WTC11 (cell line): ENCODE data around the gene HBA2.

Source experiments
- ESRRA ChIP-seq: sonication (generic); formaldehyde crosslinking; IDR thresholded peaks from 2 replicates; pipeline ENCODE4 v1.8.1; 2022; ENCODE audit warnings: mild to moderate bottlenecking, missing genetic modification reagents, borderline replicate concordance
- FOXK1 ChIP-seq: sonication (generic); formaldehyde crosslinking; IDR thresholded peaks from 2 replicates; pipeline ENCODE4 v1.8.0; 2022; ENCODE audit warnings: mild to moderate bottlenecking, moderate library complexity, missing genetic modification reagents
- FOXP1 ChIP-seq: sonication (generic); formaldehyde crosslinking; IDR thresholded peaks from 2 replicates; pipeline ENCODE4 v1.8.0; 2022; ENCODE audit warnings: missing genetic modification reagents, mild to moderate bottlenecking, moderate library complexity, borderline replicate concordance
- GABPB1 ChIP-seq: sonication (generic); formaldehyde crosslinking; IDR thresholded peaks from 2 replicates; pipeline ENCODE4 v1.8.1; 2023; ENCODE audit warnings: mild to moderate bottlenecking, missing genetic modification reagents
- GTF2I ChIP-seq: fragments of 250-450 bp; sonication (Bioruptor Pico); conservative IDR thresholded peaks from 2 replicates; pipeline ENCODE4 v1.4.0; 2021; ENCODE audit warnings: mild to moderate bottlenecking
- IRF2 ChIP-seq: sonication (generic); formaldehyde crosslinking; IDR thresholded peaks from 2 replicates; pipeline ENCODE4 v1.8.0; 2022; ENCODE audit warnings: low read depth, missing genetic modification reagents, borderline replicate concordance
- MXD4 ChIP-seq: fragments of 250-450 bp; sonication (Bioruptor Pico); IDR thresholded peaks from 2 replicates; pipeline ENCODE4 v1.8.0; 2021; ENCODE audit warnings: mild to moderate bottlenecking, moderate library complexity, borderline replicate concordance
- NFE2L1 ChIP-seq: sonication (generic); formaldehyde crosslinking; IDR thresholded peaks from 2 replicates; pipeline ENCODE4 v1.8.1; 2023; ENCODE audit warnings: missing genetic modification reagents
- TCF7 ChIP-seq: sonication (generic); formaldehyde crosslinking; IDR thresholded peaks from 2 replicates; pipeline ENCODE4 v1.8.0; 2022; ENCODE audit warnings: mild to moderate bottlenecking, low read depth, missing genetic modification reagents, moderate library complexity
- TP53 ChIP-seq: sonication (generic); formaldehyde crosslinking; IDR thresholded peaks from 2 replicates; pipeline ENCODE4 v1.8.1; 2023; ENCODE audit warnings: mild to moderate bottlenecking, missing genetic modification reagents
- ZNF121 ChIP-seq: sonication (generic); formaldehyde crosslinking; IDR thresholded peaks from 2 replicates; pipeline ENCODE4 v1.8.0; 2023; ENCODE audit warnings: missing genetic modification reagents
- TF ChIP-seq, protein P1 (sequence below): fragments of 200-600 bp; IDR thresholded peaks from 2 replicates; pipeline ENCODE4 v1.8.0; 2022; ENCODE audit warnings: antibody characterized with exemption
- TF ChIP-seq, protein P2 (sequence below): sonication (generic); formaldehyde crosslinking; IDR thresholded peaks from 2 replicates; pipeline ENCODE4 v1.8.0; 2023; ENCODE audit warnings: missing genetic modification reagents

DNA sequence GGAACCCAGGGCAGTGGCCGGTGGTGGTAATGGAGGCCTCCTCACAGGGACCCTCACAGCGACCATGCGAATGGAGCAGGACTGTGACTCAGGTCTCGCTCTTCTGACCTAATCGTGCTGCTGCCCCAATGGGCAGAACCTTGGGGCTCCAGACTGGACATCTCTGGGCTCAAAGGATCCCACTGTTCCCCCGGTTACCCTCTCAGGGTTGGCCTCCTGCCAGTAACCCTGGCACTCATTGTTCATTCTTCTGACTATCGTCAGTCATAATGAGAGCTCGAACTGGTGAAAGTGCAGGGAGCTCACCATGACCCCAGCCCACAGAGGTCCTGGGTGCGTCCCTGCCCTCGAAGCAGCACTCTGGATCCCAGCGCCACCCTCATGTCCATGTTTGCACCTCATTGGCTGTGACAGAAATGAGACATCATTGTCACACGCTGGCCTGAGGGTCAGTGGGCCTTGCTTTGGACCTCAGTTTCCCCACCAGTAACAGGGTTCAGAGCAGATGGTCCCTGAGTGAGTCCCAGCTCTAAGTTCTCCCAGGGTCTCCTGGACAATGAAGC is 30.2 kb upstream of the HBA2 start:
- TF ChIP-seq FOXP1 = no peak
- TF ChIP-seq GABPB1 (CRISPR knock-in tag) = no peak
- TF ChIP-seq, protein P1, sequence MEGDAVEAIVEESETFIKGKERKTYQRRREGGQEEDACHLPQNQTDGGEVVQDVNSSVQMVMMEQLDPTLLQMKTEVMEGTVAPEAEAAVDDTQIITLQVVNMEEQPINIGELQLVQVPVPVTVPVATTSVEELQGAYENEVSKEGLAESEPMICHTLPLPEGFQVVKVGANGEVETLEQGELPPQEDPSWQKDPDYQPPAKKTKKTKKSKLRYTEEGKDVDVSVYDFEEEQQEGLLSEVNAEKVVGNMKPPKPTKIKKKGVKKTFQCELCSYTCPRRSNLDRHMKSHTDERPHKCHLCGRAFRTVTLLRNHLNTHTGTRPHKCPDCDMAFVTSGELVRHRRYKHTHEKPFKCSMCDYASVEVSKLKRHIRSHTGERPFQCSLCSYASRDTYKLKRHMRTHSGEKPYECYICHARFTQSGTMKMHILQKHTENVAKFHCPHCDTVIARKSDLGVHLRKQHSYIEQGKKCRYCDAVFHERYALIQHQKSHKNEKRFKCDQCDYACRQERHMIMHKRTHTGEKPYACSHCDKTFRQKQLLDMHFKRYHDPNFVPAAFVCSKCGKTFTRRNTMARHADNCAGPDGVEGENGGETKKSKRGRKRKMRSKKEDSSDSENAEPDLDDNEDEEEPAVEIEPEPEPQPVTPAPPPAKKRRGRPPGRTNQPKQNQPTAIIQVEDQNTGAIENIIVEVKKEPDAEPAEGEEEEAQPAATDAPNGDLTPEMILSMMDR = no peak
- TF ChIP-seq GTF2I (CRISPR knock-in tag) = no peak
- TF ChIP-seq ESRRA = no peak
- TF ChIP-seq NFE2L1 (CRISPR knock-in tag) = no peak
- no peak for TF ChIP-seq IRF2 (CRISPR knock-in tag)
- TF ChIP-seq, protein P2, sequence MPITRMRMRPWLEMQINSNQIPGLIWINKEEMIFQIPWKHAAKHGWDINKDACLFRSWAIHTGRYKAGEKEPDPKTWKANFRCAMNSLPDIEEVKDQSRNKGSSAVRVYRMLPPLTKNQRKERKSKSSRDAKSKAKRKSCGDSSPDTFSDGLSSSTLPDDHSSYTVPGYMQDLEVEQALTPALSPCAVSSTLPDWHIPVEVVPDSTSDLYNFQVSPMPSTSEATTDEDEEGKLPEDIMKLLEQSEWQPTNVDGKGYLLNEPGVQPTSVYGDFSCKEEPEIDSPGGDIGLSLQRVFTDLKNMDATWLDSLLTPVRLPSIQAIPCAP (CRISPR knock-in tag) = no peak
- TF ChIP-seq MXD4 (CRISPR knock-in tag) = no peak
- no peak for TF ChIP-seq TP53
- no peak for TF ChIP-seq FOXK1
- no peak for TF ChIP-seq TCF7 (CRISPR knock-in tag)
- TF ChIP-seq ZNF121 (CRISPR knock-in tag) = no peak
